ENCODE results near the gene KCNMA1.

KCNMA1 gene

GRCh38 chr10:77458986-77459590, 178.5 kb downstream of the KCNMA1 start:
- Histone ChIP-seq H3K4me3 (ENCODE audit: low read depth, low read length) (no peak overlapping the region), H3K9ac (ENCODE audit: low read depth, low read length) (no peak overlapping the region), H3K27me3 (ENCODE audit: control insufficient read depth, insufficient read depth, low read length) (no peaks in the 10 kb centered on the region), H3K4me1 (ENCODE audit: control insufficient read depth, insufficient read depth, low read length) (no peaks in the 10 kb centered on the region), H3K9me3 (ENCODE audit: control insufficient read depth, insufficient read depth, low read length) (no peaks in the 10 kb centered on the region), H3K36me3 (ENCODE audit: control insufficient read depth, insufficient read depth, low read length) (no peaks in the 10 kb centered on the region)

GRCh38 chr10:77457721-77458120, 179.9 kb downstream of the KCNMA1 start:
- no peak overlapping the region for H3K4me3 ChIP-seq (ENCODE audit: low read depth, low read length)
- no peaks in the 10 kb centered on the region for H3K4me1 ChIP-seq (ENCODE audit: control insufficient read depth, insufficient read depth, low read length)
- H3K9ac ChIP-seq (ENCODE audit: low read depth, low read length): no peak overlapping the region
- H3K9me3 ChIP-seq (ENCODE audit: control insufficient read depth, insufficient read depth, low read length): no peaks in the 10 kb centered on the region
- no peaks in the 10 kb centered on the region for H3K36me3 ChIP-seq (ENCODE audit: control insufficient read depth, insufficient read depth, low read length)
- H3K27me3 ChIP-seq (ENCODE audit: control insufficient read depth, insufficient read depth, low read length): no peaks in the 10 kb centered on the region

- no peaks in the 10 kb centered on the region for H3K27me3 ChIP-seq (ENCODE audit: control insufficient read depth, insufficient read depth, low read length)
- no peaks in the 10 kb centered on the region for H3K4me1 ChIP-seq (ENCODE audit: control insufficient read depth, insufficient read depth, low read length)
- H3K9ac ChIP-seq (ENCODE audit: low read depth, low read length): no peak overlapping the region
- no peak overlapping the region for H3K4me3 ChIP-seq (ENCODE audit: low read depth, low read length)
- no peaks in the 10 kb centered on the region for H3K36me3 ChIP-seq (ENCODE audit: control insufficient read depth, insufficient read depth, low read length)
- no peaks in the 10 kb centered on the region for H3K9me3 ChIP-seq (ENCODE audit: control insufficient read depth, insufficient read depth, low read length)
These were observed 180.3 kb downstream of the KCNMA1 start for GRCh38 chr10:77457266-77457665.

- Histone ChIP-seq H3K9me3 (ENCODE audit: control insufficient read depth, insufficient read depth, low read length) (no peaks in the 10 kb centered on the region), H3K4me3 (ENCODE audit: low read depth, low read length) (no peak overlapping the region), H3K36me3 (ENCODE audit: control insufficient read depth, insufficient read depth, low read length) (no peaks in the 10 kb centered on the region), H3K9ac (ENCODE audit: low read depth, low read length) (no peak overlapping the region), H3K4me1 (ENCODE audit: control insufficient read depth, insufficient read depth, low read length) (no peaks in the 10 kb centered on the region), H3K27me3 (ENCODE audit: control insufficient read depth, insufficient read depth, low read length) (no peaks in the 10 kb centered on the region)
These were observed 181.2 kb downstream of the KCNMA1 start for GRCh38 chr10:77456414-77456813.

GRCh38 chr10:77455561-77455960, 182.0 kb downstream of the KCNMA1 start:
- Histone ChIP-seq H3K4me1 (ENCODE audit: control insufficient read depth, insufficient read depth, low read length) (no peaks in the 10 kb centered on the region), H3K9ac (ENCODE audit: low read depth, low read length) (no peak overlapping the region), H3K9me3 (ENCODE audit: control insufficient read depth, insufficient read depth, low read length) (no peaks in the 10 kb centered on the region), H3K36me3 (ENCODE audit: control insufficient read depth, insufficient read depth, low read length) (no peaks in the 10 kb centered on the region), H3K4me3 (ENCODE audit: low read depth, low read length) (no peak overlapping the region), H3K27me3 (ENCODE audit: control insufficient read depth, insufficient read depth, low read length) (no peaks in the 10 kb centered on the region)

- Histone ChIP-seq H3K27me3 (ENCODE audit: control insufficient read depth, insufficient read depth, low read length) (no peaks in the 10 kb centered on the region), H3K36me3 (ENCODE audit: control insufficient read depth, insufficient read depth, low read length) (no peaks in the 10 kb centered on the region), H3K9me3 (ENCODE audit: control insufficient read depth, insufficient read depth, low read length) (no peaks in the 10 kb centered on the region), H3K9ac (ENCODE audit: low read depth, low read length) (no peak overlapping the region), H3K4me3 (ENCODE audit: low read depth, low read length) (no peak overlapping the region), H3K4me1 (ENCODE audit: control insufficient read depth, insufficient read depth, low read length) (no peaks in the 10 kb centered on the region)
These were observed 184.6 kb downstream of the KCNMA1 start for GRCh38 chr10:77452952-77453564.

- no peaks in the 10 kb centered on the region for H3K4me1 ChIP-seq (ENCODE audit: control insufficient read depth, insufficient read depth, low read length)
- no peak overlapping the region for H3K9ac ChIP-seq (ENCODE audit: low read depth, low read length)
- H3K36me3 ChIP-seq (ENCODE audit: control insufficient read depth, insufficient read depth, low read length): no peaks in the 10 kb centered on the region
- no peak overlapping the region for H3K4me3 ChIP-seq (ENCODE audit: low read depth, low read length)
- no peaks in the 10 kb centered on the region for H3K27me3 ChIP-seq (ENCODE audit: control insufficient read depth, insufficient read depth, low read length)
- H3K9me3 ChIP-seq (ENCODE audit: control insufficient read depth, insufficient read depth, low read length): no peaks in the 10 kb centered on the region
These were observed 185.7 kb downstream of the KCNMA1 start for GRCh38 chr10:77451886-77452285.

GRCh38 chr10:77448226-77448625, 189.4 kb downstream of the KCNMA1 start:
- H3K9ac ChIP-seq (ENCODE audit: low read depth, low read length): no peak overlapping the region
- no peaks in the 10 kb centered on the region for H3K36me3 ChIP-seq (ENCODE audit: control insufficient read depth, insufficient read depth, low read length)
- H3K4me3 ChIP-seq (ENCODE audit: low read depth, low read length): no peak overlapping the region
- no peaks in the 10 kb centered on the region for H3K27me3 ChIP-seq (ENCODE audit: control insufficient read depth, insufficient read depth, low read length)
- no peaks in the 10 kb centered on the region for H3K4me1 ChIP-seq (ENCODE audit: control insufficient read depth, insufficient read depth, low read length)
- H3K9me3 ChIP-seq (ENCODE audit: control insufficient read depth, insufficient read depth, low read length): no peaks in the 10 kb centered on the region

GRCh38 chr10:77446700-77447099, 190.9 kb downstream of the KCNMA1 start:
- no peak overlapping the region for H3K9ac ChIP-seq (ENCODE audit: low read depth, low read length)
- H3K27me3 ChIP-seq (ENCODE audit: control insufficient read depth, insufficient read depth, low read length): no peaks in the 10 kb centered on the region
- no peaks in the 10 kb centered on the region for H3K9me3 ChIP-seq (ENCODE audit: control insufficient read depth, insufficient read depth, low read length)
- no peaks in the 10 kb centered on the region for H3K4me1 ChIP-seq (ENCODE audit: control insufficient read depth, insufficient read depth, low read length)
- no peak overlapping the region for H3K4me3 ChIP-seq (ENCODE audit: low read depth, low read length)
- H3K36me3 ChIP-seq (ENCODE audit: control insufficient read depth, insufficient read depth, low read length): no peaks in the 10 kb centered on the region

- Histone ChIP-seq H3K4me1 (ENCODE audit: control insufficient read depth, insufficient read depth, low read length) (no peaks in the 10 kb centered on the region), H3K27me3 (ENCODE audit: control insufficient read depth, insufficient read depth, low read length) (no peaks in the 10 kb centered on the region), H3K36me3 (ENCODE audit: control insufficient read depth, insufficient read depth, low read length) (no peaks in the 10 kb centered on the region), H3K4me3 (ENCODE audit: low read depth, low read length) (no peak overlapping the region), H3K9me3 (ENCODE audit: control insufficient read depth, insufficient read depth, low read length) (no peaks in the 10 kb centered on the region), H3K9ac (ENCODE audit: low read depth, low read length) (no peak overlapping the region)
These were observed 192.1 kb downstream of the KCNMA1 start for GRCh38 chr10:77445547-77445946.

- Histone ChIP-seq H3K9ac (ENCODE audit: low read depth, low read length) (no peak overlapping the region), H3K9me3 (ENCODE audit: control insufficient read depth, insufficient read depth, low read length) (no peaks in the 10 kb centered on the region), H3K27me3 (ENCODE audit: control insufficient read depth, insufficient read depth, low read length) (no peaks in the 10 kb centered on the region), H3K36me3 (ENCODE audit: control insufficient read depth, insufficient read depth, low read length) (no peaks in the 10 kb centered on the region), H3K4me1 (ENCODE audit: control insufficient read depth, insufficient read depth, low read length) (no peaks in the 10 kb centered on the region), H3K4me3 (ENCODE audit: low read depth, low read length) (no peak overlapping the region)
These were observed 193.6 kb downstream of the KCNMA1 start for GRCh38 chr10:77444041-77444440.

GRCh38 chr10:77442699-77443189, 194.9 kb downstream of the KCNMA1 start:
- H3K4me1 ChIP-seq (ENCODE audit: control insufficient read depth, insufficient read depth, low read length): no peaks in the 10 kb centered on the region
- H3K4me3 ChIP-seq (ENCODE audit: low read depth, low read length): no peak overlapping the region
- H3K9ac ChIP-seq (ENCODE audit: low read depth, low read length): no peak overlapping the region
- H3K36me3 ChIP-seq (ENCODE audit: control insufficient read depth, insufficient read depth, low read length): no peaks in the 10 kb centered on the region
- H3K9me3 ChIP-seq (ENCODE audit: control insufficient read depth, insufficient read depth, low read length): no peaks in the 10 kb centered on the region
- H3K27me3 ChIP-seq (ENCODE audit: control insufficient read depth, insufficient read depth, low read length): no peaks in the 10 kb centered on the region
